Tibial artery (tissue), 4 donors: ENCODE results near the gene APBA2.

ENCODE experiments used
- DNase-seq, 2 donors: peaks; one replicate each; pipeline ENCODE4 v3.0.0-alpha.2; 2019
- H3K27ac ChIP-seq, 2 donors: fragments of 200-600 bp; sonication (generic) in 1 of 2; 1 replicate in 1 of 2; 2 replicates in 1 of 2; pipeline ENCODE4 v1.5.1; 2018 to 2019; ENCODE audit warnings: mild to moderate bottlenecking in 1 of 2
- H3K27me3 ChIP-seq, 2 donors: fragments of 200-600 bp; sonication (generic) in 1 of 2; one replicate each; pipeline versions ENCODE4 v1.5.1 to v1.6.0; 2016 to 2019
- H3K36me3 ChIP-seq, 3 donors: fragments of 200-600 bp; sonication (generic) in 2 of 3; one replicate each; pipeline ENCODE4 v1.5.1; 2016 to 2019; ENCODE audit warnings: mild to moderate bottlenecking in 2 of 3
- H3K4me1 ChIP-seq, 4 donors: fragments of 200-600 bp; sonication (generic) in 2 of 4; 1 replicate in 3 of 4; 2 replicates in 1 of 4; pipeline ENCODE4 v1.5.1; 2016 to 2019
- H3K4me3 ChIP-seq, 2 donors: fragments of 200-600 bp; sonication (generic) in 1 of 2; 1 replicate in 1 of 2; 2 replicates in 1 of 2; pipeline ENCODE4 v1.5.1; 2018 to 2019; ENCODE audit warnings: mild to moderate bottlenecking in 2 of 2
- H3K9me3 ChIP-seq, 3 donors: fragments of 200-600 bp; sonication (generic) in 1 of 3; one replicate each; pipeline ENCODE4 v1.5.1; 2016 to 2019
- CTCF ChIP-seq, 2 experiments: fragments of 200-600 bp in 1 of 2; fragments of 450-650 bp in 1 of 2; IDR thresholded peaks; one replicate each; pipeline ENCODE4 v1.5.1; 2017 to 2019; ENCODE audit warnings: antibody characterized with exemption in 2 of 2, mild to moderate bottlenecking in 1 of 2, moderate library complexity in 1 of 2
- intact Hi-C: fragments of 100-400 bp; cut with DNase I; formaldehyde crosslinking; loops from one replicate; pipeline ENCODE4 v1.15.0; 2023; ENCODE audit warnings: low total_unique reads

The APBA2 gene

DNA sequence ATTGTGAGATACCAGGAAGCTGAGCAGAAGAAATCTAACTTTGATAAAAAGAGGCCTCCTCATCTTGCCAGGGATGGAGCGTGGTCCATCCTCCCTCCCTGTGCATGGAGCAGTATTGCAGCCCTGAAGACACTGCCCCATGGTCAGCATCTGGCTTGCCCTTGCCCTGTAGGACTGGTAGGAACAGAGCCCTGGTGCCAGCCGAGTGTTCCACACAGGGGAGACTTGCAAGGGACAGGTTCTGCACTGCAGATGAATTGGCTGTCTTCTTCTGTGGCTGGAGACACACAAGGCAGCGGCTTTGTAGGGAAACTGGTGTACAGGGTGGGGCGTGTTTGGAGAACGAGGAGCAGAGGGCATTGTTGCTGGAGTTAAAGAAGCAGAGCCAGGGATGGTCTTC is 110.5 kb downstream of the APBA2 start:
- no peak overlapping the region for H3K27ac ChIP-seq
- H3K27me3 ChIP-seq: no peaks in the 10 kb centered on the region
- H3K4me3 ChIP-seq: no peak overlapping the region
- TF ChIP-seq CTCF (IDR thresholded peaks at IDR 0.05): no peak
- no peaks in the 10 kb centered on the region for H3K36me3 ChIP-seq
- no peaks in the 10 kb centered on the region for H3K9me3 ChIP-seq
- DNase-seq: no peak
- intact Hi-C loops: no loop called here
- peaks cover 0 to 14% (median 4%) of the 10 kb centered on the region in 4 donors for H3K4me1 ChIP-seq

GRCh38 chr15:28996953-28997352 is 111.2 kb downstream of the APBA2 start:
- no peak for TF ChIP-seq CTCF (IDR thresholded peaks at IDR 0.05)
- Histone ChIP-seq H3K4me3 (no peak overlapping the region), H3K9me3 (no peaks in the 10 kb centered on the region), H3K4me1 (peaks cover 0 to 14% (median 4%) of the 10 kb centered on the region in 4 donors), H3K27me3 (no peaks in the 10 kb centered on the region), H3K27ac (no peak overlapping the region), H3K36me3 (no peaks in the 10 kb centered on the region)
- intact Hi-C loops: no loop called here
- no peak for DNase-seq

DNA sequence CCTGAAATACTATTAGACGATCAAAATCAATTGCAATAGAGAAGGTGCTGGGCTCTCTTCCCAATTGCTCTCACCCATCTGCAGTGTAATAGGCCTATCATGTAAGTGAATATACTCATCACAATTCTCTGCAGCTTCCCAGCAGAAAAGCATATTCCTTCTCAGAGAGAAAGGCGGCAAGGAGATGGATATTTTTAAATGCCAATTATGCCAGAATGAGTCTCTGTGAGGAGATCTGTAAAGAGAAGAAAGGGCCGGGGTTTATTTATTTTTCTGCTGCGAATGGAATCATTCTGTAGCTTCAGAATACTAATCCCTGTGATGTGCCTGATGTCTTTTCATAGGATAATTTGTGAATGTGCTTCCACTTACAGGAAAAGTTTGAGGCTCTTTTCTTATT is 112.0 kb downstream of the APBA2 start:
- no peak overlapping the region for H3K27ac ChIP-seq
- DNase-seq: no peak
- no peak for TF ChIP-seq CTCF (IDR thresholded peaks at IDR 0.05)
- intact Hi-C loops: no loop called here
- no peaks in the 10 kb centered on the region for H3K9me3 ChIP-seq
- H3K4me1 ChIP-seq: peaks cover 0 to 11% (median 3%) of the 10 kb centered on the region in 4 donors
- H3K36me3 ChIP-seq: no peaks in the 10 kb centered on the region
- H3K4me3 ChIP-seq: no peak overlapping the region
- no peaks in the 10 kb centered on the region for H3K27me3 ChIP-seq

GRCh38 chr15:28998511-28998910 is 112.7 kb downstream of the APBA2 start:
- H3K9me3 ChIP-seq: no peaks in the 10 kb centered on the region
- no peak for DNase-seq
- no peak for TF ChIP-seq CTCF (IDR thresholded peaks at IDR 0.05)
- intact Hi-C loops: no loop called here
- no peak overlapping the region for H3K4me3 ChIP-seq
- no peaks in the 10 kb centered on the region for H3K27me3 ChIP-seq
- peaks cover 0 to 4% (median under 1%) of the 10 kb centered on the region in 4 donors for H3K4me1 ChIP-seq
- no peak overlapping the region for H3K27ac ChIP-seq
- no peaks in the 10 kb centered on the region for H3K36me3 ChIP-seq

- no peaks in the 10 kb centered on the region for H3K9me3 ChIP-seq
- DNase-seq: no peak
- no peak for TF ChIP-seq CTCF (IDR thresholded peaks at IDR 0.05)
- intact Hi-C loops: no loop called here
- no peaks in the 10 kb centered on the region for H3K27me3 ChIP-seq
- H3K4me1 ChIP-seq: no peaks in the 10 kb centered on the region
- H3K27ac ChIP-seq: no peak overlapping the region
- no peak overlapping the region for H3K4me3 ChIP-seq
- no peaks in the 10 kb centered on the region for H3K36me3 ChIP-seq
These were observed 117.5 kb downstream of the APBA2 start for GRCh38 chr15:29003191-29003839.

- Histone ChIP-seq H3K9me3 (no peaks in the 10 kb centered on the region), H3K4me3 (no peak overlapping the region), H3K27ac (no peak overlapping the region), H3K27me3 (no peaks in the 10 kb centered on the region), H3K4me1 (no peaks in the 10 kb centered on the region), H3K36me3 (no peaks in the 10 kb centered on the region)
- TF ChIP-seq CTCF (IDR thresholded peaks at IDR 0.05): no peak
- DNase-seq: no peak
- intact Hi-C loops: no loop called here
These were observed 118.1 kb downstream of the APBA2 start for GRCh38 chr15:29003840-29004233.
